ENCODE measurements around the gene PLA2G4B.

The PLA2G4B gene, protein sequence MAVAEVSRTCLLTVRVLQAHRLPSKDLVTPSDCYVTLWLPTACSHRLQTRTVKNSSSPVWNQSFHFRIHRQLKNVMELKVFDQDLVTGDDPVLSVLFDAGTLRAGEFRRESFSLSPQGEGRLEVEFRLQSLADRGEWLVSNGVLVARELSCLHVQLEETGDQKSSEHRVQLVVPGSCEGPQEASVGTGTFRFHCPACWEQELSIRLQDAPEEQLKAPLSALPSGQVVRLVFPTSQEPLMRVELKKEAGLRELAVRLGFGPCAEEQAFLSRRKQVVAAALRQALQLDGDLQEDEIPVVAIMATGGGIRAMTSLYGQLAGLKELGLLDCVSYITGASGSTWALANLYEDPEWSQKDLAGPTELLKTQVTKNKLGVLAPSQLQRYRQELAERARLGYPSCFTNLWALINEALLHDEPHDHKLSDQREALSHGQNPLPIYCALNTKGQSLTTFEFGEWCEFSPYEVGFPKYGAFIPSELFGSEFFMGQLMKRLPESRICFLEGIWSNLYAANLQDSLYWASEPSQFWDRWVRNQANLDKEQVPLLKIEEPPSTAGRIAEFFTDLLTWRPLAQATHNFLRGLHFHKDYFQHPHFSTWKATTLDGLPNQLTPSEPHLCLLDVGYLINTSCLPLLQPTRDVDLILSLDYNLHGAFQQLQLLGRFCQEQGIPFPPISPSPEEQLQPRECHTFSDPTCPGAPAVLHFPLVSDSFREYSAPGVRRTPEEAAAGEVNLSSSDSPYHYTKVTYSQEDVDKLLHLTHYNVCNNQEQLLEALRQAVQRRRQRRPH

DNA sequence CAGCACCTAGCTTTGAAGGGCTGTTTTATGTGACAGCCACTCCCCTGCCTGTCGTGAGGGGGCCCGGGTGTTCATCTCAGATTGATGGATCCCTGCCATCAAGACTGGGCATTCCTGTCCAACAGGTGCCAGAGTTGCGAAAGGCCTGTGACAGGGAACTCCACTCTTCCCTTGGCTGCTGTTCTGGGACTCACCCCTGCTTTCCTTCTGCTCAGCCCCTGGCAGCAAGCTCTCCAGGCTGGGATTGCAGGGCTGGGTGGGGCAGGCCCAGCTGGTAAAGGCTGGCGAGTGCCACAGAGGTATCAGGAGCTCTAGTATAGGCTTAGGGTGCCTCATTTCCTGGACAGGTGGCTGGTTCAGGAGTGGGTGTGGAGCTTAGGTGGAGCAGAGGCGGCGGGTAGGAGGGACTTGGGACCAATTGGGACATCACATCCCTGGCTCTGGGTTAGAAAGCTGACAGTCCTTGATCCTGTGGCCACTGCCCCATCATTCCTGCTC is at the start of gene PLA2G4B:
TSS of gene PLA2G4B (plus strand) at position 448 of the 498 bp plus-strand sequence. CDS start 67 bp downstream, outside the sequence.
- H3K27ac Mint-ChIP-seq, result no peak within 1 kb of the TSS
- peaks cover 4% of the 10 kb centered on the region for H3K4me1 Mint-ChIP-seq (ENCODE audit: low read depth)
- no peak within 1 kb of the TSS for H3K4me3 Mint-ChIP-seq
- H3K9me3 Mint-ChIP-seq, result no peaks in the 10 kb centered on the region
- H3K36me3 Mint-ChIP-seq (ENCODE audit: low read depth), result peaks cover 8% of the 10 kb centered on the region
- no peaks in the 10 kb centered on the region for H3K27me3 Mint-ChIP-seq (ENCODE audit: low read depth)

DNA sequence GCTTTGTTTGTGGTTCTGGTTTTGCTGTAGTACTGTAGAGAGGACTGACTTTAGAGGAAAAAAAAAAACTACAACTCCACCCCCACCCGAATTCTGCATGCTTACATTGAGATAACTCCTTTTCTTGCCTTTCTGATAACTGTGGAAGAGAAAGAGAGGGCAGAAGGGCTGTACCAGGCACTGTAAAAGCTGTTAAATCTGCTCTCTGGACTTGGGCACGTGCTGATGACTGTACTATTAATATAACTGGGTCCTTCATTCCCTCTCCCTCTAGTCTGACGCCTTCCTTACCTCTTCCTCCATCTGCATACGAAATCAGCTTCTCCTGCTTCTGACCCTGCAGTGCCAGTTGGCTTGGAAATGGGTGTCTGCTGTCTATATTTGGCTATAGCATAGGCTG is 49.4 kb upstream of the PLA2G4B start:
- no peaks in the 10 kb centered on the region for H3K27me3 Mint-ChIP-seq (ENCODE audit: low read depth)
- H3K4me3 Mint-ChIP-seq, result no peak overlapping the region
- H3K4me1 Mint-ChIP-seq (ENCODE audit: low read depth), result peaks cover 40% of the 10 kb centered on the region
- H3K9me3 Mint-ChIP-seq, result no peaks in the 10 kb centered on the region
- H3K27ac Mint-ChIP-seq, result no peak overlapping the region
- peaks cover 5% of the 10 kb centered on the region for H3K36me3 Mint-ChIP-seq (ENCODE audit: low read depth)

DNA sequence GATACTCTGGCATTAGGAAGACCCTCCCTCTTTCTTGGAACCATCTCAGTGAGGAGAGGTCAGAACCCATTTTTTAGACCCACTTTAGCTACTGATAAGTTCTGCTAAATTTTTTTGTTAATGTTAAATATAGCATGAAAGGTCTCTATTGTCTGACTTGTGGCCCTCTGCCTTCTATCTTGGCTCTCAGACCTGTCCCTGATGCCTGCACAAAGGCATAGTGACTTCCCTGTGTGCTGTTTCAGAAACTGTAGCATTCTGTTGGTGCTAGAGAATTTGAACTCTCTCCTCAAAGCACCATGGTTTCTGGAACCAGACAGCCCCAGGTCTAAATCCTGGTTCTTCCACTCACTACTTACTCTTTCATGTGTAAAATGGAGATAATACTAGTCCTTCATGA is 49.0 kb upstream of the PLA2G4B start:
- H3K36me3 Mint-ChIP-seq (ENCODE audit: low read depth), result peaks cover 5% of the 10 kb centered on the region
- H3K27ac Mint-ChIP-seq, result no peak overlapping the region
- H3K4me3 Mint-ChIP-seq, result no peak overlapping the region
- peaks cover 40% of the 10 kb centered on the region for H3K4me1 Mint-ChIP-seq (ENCODE audit: low read depth)
- no peaks in the 10 kb centered on the region for H3K9me3 Mint-ChIP-seq
- no peaks in the 10 kb centered on the region for H3K27me3 Mint-ChIP-seq (ENCODE audit: low read depth)

DNA sequence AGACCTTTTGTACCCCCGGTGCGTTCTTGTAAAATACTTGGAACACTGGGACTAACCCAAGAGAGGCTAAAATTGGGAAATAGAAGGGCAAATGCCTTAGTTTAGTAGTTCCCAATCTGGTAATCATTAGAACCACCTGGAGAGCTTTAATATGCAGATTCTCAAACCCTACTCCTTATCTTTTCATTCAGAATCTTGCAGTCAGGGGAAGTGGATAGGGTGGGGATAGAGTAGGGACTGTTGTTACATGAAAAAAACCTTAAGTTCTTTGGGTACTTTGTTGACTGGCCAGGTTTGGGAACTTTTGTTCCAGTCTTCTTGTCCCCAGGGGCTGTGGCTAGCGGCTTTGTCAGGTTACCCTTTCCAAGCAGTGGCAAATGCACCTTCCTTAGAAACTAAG is 48.5 kb upstream of the PLA2G4B start:
- H3K4me1 Mint-ChIP-seq (ENCODE audit: low read depth), result peaks cover 40% of the 10 kb centered on the region
- H3K27ac Mint-ChIP-seq, result peak overlapping the region; percentile 11
- H3K9me3 Mint-ChIP-seq, result no peaks in the 10 kb centered on the region
- peaks cover 5% of the 10 kb centered on the region for H3K36me3 Mint-ChIP-seq (ENCODE audit: low read depth)
- no peaks in the 10 kb centered on the region for H3K27me3 Mint-ChIP-seq (ENCODE audit: low read depth)
- H3K4me3 Mint-ChIP-seq, result no peak overlapping the region

DNA sequence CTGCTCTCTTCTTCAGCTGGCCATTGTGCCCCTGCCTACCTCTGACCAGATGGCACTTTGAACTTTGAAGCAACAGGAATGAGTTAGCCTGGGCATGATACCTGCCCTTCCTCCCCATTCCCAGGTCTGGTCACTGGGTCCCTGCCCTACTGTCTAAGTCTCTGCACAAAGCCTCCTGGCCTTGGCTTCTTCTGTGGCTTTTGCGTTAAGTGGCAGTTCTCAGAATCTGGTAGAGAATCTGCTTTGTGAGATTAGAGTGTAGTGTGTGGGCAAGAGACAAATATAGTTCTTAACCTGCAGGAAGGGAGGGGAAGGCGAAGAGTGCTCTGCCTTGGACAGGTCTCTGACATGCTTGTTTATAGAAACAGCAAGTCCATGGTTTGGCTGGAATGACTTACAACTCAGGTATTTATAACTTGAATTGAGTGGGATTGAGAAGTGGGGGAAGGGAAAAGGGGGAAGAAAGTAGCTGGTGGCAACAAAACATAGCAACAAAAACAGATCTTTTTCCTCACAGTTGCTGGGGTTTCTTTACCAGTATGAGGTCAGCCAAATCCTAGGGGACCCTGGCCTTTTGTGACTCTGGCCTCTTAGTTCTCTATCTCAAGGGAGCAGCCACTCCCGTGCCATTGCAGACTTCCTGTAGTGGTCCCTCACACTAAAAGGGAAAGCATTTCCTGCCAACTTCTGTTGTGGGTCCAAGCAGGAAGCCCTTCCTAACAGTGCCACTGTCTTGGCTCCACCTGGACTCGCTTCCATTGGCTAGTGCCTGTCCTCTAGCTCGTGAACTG is 47.7 kb upstream of the PLA2G4B start:
- Mint-ChIP-seq H3K4me1 (ENCODE audit: low read depth) (peaks cover 42% of the 10 kb centered on the region), H3K27ac (peak overlapping the region; percentile 74), H3K4me3 (peak overlapping the region; percentile 66), H3K27me3 (ENCODE audit: low read depth) (no peaks in the 10 kb centered on the region), H3K36me3 (ENCODE audit: low read depth) (peaks cover 5% of the 10 kb centered on the region), H3K9me3 (no peaks in the 10 kb centered on the region)

DNA sequence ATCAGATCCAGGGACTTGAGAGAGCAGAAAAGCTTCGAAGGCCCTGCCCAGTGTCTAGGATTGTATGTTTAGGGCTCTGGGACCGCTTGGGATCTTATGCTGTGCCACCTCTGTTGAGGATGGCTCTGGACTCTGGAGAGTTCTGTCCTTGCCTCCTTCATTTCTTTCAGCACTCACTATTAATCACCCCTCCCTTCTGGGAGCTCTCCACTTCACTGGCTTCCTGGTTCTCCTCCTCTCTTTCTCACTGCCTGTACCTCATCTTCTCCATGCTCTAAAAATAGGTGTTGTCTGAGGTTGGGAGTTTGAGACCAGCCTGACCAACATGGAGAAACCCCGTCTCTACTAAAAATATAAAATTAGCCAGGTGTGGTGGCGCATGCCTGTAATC is 47.1 kb upstream of the PLA2G4B start:
- Mint-ChIP-seq H3K4me3 (peak overlapping the region; percentile 66), H3K9me3 (no peaks in the 10 kb centered on the region), H3K27ac (peak overlapping the region; percentile 17), H3K36me3 (ENCODE audit: low read depth) (peaks cover 5% of the 10 kb centered on the region), H3K4me1 (ENCODE audit: low read depth) (peaks cover 47% of the 10 kb centered on the region), H3K27me3 (ENCODE audit: low read depth) (no peaks in the 10 kb centered on the region)

DNA sequence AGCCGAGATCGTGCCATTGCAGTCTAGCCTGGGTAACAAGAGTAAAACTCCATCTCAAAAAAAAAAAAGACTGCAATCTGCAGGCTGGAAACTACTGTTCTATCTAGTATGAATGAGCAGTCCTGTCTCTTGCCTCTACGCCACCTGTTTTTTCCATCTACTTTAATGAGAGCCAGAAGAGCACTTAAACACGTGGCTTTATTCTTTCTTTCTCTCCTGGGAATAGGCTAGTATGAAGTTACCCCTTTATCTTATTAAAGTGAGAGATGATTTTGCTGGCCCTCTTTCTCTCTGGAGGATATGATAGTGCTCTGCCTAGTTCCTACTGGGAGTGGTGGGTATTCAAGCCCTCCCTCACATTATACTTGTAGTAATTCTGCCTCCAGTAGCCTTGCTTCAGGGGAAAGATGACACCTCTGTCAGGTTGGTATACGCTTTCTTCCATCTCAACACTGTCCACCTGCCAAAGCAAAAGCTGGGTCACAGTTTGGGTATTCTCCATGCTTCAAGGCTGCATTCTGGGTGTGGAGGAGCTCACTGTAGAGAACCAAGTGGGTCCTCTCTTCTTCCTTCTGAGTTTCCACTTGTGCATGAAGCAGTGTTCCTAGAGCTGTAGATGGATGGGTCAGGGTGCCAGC is 46.5 kb upstream of the PLA2G4B start:
- H3K4me1 Mint-ChIP-seq (ENCODE audit: low read depth), result peaks cover 50% of the 10 kb centered on the region
- peak overlapping the region; percentile 17 for H3K27ac Mint-ChIP-seq
- H3K4me3 Mint-ChIP-seq, result no peak overlapping the region
- H3K36me3 Mint-ChIP-seq (ENCODE audit: low read depth), result peaks cover 5% of the 10 kb centered on the region
- no peaks in the 10 kb centered on the region for H3K9me3 Mint-ChIP-seq
- no peaks in the 10 kb centered on the region for H3K27me3 Mint-ChIP-seq (ENCODE audit: low read depth)

DNA sequence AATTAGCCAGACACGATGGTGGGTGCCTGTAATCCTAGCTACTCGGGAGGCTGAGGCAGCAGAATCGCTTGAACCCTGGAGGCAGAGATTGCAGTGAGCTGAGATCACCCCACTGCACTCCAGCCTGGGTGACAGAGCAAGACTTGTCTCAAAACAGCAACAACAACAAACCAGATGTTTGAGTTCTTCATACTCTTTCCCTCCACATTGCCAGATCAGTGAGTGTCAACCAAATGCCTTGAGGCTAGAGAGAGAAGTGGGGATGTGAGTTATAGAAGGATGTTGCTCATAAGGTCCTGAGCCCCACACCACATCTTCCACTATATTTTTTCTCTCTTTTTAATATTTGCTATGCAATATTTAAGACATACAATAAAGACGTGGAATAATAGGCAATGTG is 44.6 kb upstream of the PLA2G4B start:
- H3K27ac Mint-ChIP-seq, result no peak overlapping the region
- H3K36me3 Mint-ChIP-seq (ENCODE audit: low read depth), result peaks cover 5% of the 10 kb centered on the region
- H3K4me3 Mint-ChIP-seq, result no peak overlapping the region
- no peaks in the 10 kb centered on the region for H3K27me3 Mint-ChIP-seq (ENCODE audit: low read depth)
- peaks cover 43% of the 10 kb centered on the region for H3K4me1 Mint-ChIP-seq (ENCODE audit: low read depth)
- H3K9me3 Mint-ChIP-seq, result no peaks in the 10 kb centered on the region

DNA sequence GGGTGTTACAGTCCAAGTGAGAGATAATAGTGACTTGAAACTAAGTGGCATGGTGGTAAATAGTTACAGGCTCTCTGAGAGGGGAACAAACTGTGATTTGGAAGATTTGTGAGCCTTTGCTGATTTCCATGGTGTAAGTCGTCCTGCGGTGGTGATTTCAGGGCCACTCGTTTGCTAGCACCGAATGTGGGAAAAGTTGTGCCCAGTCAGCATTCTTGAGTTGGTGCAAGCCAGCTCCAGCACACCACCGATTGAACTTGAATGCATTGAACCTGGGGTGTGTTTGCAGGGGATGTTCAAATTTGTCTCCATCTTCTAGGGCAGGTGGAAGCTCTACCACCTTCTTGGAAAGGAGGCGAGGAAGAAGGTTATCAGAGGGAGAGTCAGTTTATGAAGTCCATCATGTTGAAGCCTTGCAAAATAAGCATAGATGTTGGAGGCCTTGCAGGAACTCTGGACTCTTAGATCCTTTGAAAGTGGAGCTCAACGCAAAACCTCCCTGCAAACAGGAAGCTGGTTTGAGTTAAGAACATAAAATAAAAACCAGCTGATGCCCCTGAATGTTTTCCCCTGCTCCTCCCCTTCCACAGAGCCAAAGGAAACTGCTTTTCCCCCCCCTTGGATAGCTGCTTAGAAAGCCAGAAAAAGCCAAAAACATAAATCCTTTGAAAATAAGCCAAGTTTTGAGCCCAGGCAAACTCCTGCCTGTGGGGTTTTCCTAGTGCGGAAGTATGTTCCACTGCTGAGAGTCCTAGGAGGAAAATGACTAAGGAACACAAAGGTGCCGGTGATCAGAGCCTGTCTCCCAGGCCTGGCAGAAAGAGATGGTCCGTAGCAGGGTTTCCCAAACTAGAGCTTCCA is 42.4 kb upstream of the PLA2G4B start:
- Mint-ChIP-seq H3K4me3 (no peak overlapping the region), H3K36me3 (ENCODE audit: low read depth) (peaks cover 3% of the 10 kb centered on the region), H3K27ac (peak overlapping the region; percentile 11), H3K27me3 (ENCODE audit: low read depth) (no peaks in the 10 kb centered on the region), H3K9me3 (no peaks in the 10 kb centered on the region), H3K4me1 (ENCODE audit: low read depth) (peaks cover 23% of the 10 kb centered on the region)

DNA sequence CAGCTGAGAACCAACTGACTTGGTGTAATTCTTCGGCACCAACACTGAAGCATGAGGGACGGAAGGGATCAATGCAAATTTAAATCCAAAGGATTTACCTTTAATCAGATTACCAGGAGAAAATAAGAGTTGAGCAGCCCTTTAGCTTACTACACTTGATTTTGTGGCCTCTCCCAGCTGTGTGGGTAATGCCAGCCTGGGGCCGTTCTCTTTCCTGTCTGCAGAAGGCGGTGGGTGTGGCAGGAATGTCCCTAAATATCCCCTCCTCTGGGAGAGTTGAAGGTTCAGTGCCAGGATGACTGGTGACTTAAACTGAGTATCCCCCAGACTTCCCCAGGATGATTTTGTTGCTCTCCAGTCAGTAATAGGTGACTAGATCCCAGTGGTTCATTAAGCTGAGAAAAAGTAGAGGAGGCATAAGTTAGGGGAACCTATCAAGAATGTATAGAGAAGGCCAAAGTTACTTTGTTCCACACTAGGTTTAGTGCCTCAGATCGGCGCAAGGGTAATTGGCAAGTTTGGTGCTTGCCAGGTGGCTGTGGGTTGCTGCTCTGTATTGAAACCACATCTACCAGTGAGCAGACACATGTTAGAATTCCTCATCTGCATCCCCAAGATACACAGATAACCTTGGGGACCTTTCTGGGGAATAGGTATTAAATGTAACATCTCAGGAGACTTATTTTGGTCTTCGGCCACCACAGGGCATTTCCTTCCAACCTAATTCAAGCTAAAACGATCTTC is 41.3 kb upstream of the PLA2G4B start:
- H3K4me1 Mint-ChIP-seq (ENCODE audit: low read depth), result peaks cover 12% of the 10 kb centered on the region
- no peak overlapping the region for H3K27ac Mint-ChIP-seq
- H3K4me3 Mint-ChIP-seq, result no peak overlapping the region
- H3K9me3 Mint-ChIP-seq, result no peaks in the 10 kb centered on the region
- H3K36me3 Mint-ChIP-seq (ENCODE audit: low read depth), result peaks cover 3% of the 10 kb centered on the region
- H3K27me3 Mint-ChIP-seq (ENCODE audit: low read depth), result no peaks in the 10 kb centered on the region

DNA sequence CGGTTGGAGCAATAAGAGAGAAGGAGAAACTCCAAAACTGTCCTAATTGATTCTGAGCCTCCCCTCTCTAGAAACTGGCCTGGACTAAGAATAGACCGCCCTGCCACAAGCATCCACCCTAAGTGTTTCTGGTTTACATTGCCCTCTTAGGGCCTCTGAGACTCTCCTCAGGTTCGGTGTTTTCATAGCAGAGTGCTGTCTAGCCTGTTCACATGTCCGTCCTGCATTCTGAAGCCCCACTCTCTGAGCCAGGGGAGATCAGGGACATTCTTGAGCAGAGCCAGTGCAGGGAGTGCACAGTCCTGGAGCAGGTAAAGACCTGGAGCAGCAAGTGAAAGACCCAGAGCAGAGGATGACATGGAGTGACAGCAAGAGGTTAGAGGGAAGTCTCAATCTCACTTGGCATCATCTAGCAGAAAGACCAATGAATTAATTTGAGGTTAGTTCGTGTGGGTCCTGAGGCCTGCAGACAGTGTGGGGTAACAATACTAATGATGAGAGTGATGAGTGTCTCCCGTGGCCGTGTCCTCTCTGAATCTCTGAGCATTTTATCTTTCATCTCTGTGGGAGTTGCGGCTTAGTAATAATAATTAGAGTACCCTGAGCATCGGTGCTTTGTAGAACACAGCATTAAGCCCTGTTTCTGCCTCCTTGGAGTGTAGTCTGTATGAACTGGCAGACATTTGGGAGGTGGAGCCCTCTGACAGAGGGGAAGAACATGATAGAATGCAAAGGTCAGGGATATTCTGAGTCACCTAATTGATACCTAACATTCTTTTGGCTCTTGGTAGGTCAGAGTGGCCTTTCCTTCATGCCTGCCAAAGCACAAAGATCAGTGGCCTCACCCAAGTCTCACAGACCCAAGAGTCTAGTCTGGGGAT is 39.8 kb upstream of the PLA2G4B start:
- peaks cover 12% of the 10 kb centered on the region for H3K4me1 Mint-ChIP-seq (ENCODE audit: low read depth)

DNA sequence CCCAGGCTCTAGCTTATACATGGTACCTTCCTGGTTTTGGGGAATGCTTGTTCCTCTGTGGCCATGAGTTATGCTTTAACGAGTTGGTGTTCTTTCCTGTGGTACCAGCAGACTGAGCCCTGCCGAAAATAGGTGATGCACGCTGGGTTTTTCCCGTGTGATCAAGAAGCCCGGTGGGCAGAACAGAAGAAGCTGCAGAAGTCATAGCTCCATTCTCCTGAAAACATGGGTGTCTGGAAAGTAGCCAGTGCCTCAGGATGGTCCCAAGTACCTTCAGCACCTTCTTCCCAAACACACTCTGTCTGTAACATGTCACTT is 39.2 kb upstream of the PLA2G4B start:
- Mint-ChIP-seq H3K36me3 (ENCODE audit: low read depth) (peaks cover 4% of the 10 kb centered on the region), H3K4me1 (ENCODE audit: low read depth) (peaks cover 12% of the 10 kb centered on the region), H3K27ac (no peak overlapping the region), H3K9me3 (no peaks in the 10 kb centered on the region), H3K27me3 (ENCODE audit: low read depth) (no peaks in the 10 kb centered on the region), H3K4me3 (no peak overlapping the region)

More for the DNA sequence above, 39.8 kb upstream of the PLA2G4B start:
- H3K36me3 Mint-ChIP-seq (ENCODE audit: low read depth), result peaks cover 3% of the 10 kb centered on the region
- no peak overlapping the region for H3K4me3 Mint-ChIP-seq
- H3K9me3 Mint-ChIP-seq, result no peaks in the 10 kb centered on the region
- H3K27me3 Mint-ChIP-seq (ENCODE audit: low read depth), result no peaks in the 10 kb centered on the region
- H3K27ac Mint-ChIP-seq, result no peak overlapping the region
